K562 (cell line): ENCODE data around the gene GP1BB. TPM values are rescaled to one million over a fixed set of nuclear protein-coding genes. Genes with fewer than 3 reads are reported as not detected.

ENCODE experiments used
- MTA1 ChIP-seq: fragments of 450-650 bp; IDR thresholded peaks from 2 replicates; pipeline ENCODE4 v1.6.1; 2017; ENCODE audit warnings: borderline replicate concordance
- RB1 ChIP-seq: fragments of 450-650 bp; IDR thresholded peaks from 2 replicates; pipeline ENCODE4 v1.6.1; 2017; ENCODE audit warnings: low read depth, mild to moderate bottlenecking
- ZNF316 ChIP-seq: fragments of 450-650 bp; IDR thresholded peaks from 2 replicates; pipeline ENCODE4 v1.6.1; 2016
- polyA plus RNA-seq, 8 experiments: library from polyadenylated mRNA; depleted of rRNA in 4 of 8; stranded (reverse) in 5 of 8; unstranded in 3 of 8; fragments of >200 nt; fragmentation: Nextera tagmentation in 2 of 8; fragmentation: Illumina TruSeq in 1 of 8; extraction: Ambion mirVana in 2 of 8; extraction: Trizol in 1 of 8; gene quantifications; 2 replicates each; pipeline versions ENCODE4 v1.2.1 to v1.2.3, GENCODE V29; 2011 to 2014; ENCODE audit warnings: inconsistent platforms in 1 of 8, missing spikeins in 1 of 8
- total RNA-seq, 7 experiments: library from RNA; depleted of rRNA in 6 of 7; stranded (reverse); fragments of >200 nt in 6 of 7; fragmentation: Illumina TruSeq in 2 of 7; extraction: Trizol in 2 of 7; gene quantifications; 2 replicates each; pipeline versions ENCODE4 v1.2.1 to v1.2.3, GENCODE V29; 2011 to 2021; ENCODE audit warnings: low replicate concordance in 1 of 7
- TF ChIP-seq, protein P1 (sequence below), 2 experiments: fragments of 450-650 bp in 1 of 2; sonication (generic) in 1 of 2; formaldehyde crosslinking in 1 of 2; IDR thresholded peaks; 2 replicates each; pipeline versions ENCODE4 v1.7.1 to v1.9.0; 2016 to 2022; ENCODE audit warnings: inconsistent platforms in 1 of 2, mild to moderate bottlenecking in 1 of 2, missing genetic modification reagents in 1 of 2
- TF ChIP-seq, protein P2 (sequence below): fragments of 450-650 bp; IDR thresholded peaks from 2 replicates; pipeline ENCODE4 v1.6.1; 2016; ENCODE audit warnings: mild to moderate bottlenecking, moderate library complexity

Gene GP1BB
- total and polyA plus RNA-seq, 9 of the 15 experiments (the other 6 are each of a cell fraction or from before 2014, with no cell fraction given): 0.69 to 162 (median 2.8) TPM

GRCh38 chr22:19714312-19715187, 8.8 kb upstream of the GP1BB start, which contains the start of gene SEPTIN5 (continued):
- TF ChIP-seq, protein P1, sequence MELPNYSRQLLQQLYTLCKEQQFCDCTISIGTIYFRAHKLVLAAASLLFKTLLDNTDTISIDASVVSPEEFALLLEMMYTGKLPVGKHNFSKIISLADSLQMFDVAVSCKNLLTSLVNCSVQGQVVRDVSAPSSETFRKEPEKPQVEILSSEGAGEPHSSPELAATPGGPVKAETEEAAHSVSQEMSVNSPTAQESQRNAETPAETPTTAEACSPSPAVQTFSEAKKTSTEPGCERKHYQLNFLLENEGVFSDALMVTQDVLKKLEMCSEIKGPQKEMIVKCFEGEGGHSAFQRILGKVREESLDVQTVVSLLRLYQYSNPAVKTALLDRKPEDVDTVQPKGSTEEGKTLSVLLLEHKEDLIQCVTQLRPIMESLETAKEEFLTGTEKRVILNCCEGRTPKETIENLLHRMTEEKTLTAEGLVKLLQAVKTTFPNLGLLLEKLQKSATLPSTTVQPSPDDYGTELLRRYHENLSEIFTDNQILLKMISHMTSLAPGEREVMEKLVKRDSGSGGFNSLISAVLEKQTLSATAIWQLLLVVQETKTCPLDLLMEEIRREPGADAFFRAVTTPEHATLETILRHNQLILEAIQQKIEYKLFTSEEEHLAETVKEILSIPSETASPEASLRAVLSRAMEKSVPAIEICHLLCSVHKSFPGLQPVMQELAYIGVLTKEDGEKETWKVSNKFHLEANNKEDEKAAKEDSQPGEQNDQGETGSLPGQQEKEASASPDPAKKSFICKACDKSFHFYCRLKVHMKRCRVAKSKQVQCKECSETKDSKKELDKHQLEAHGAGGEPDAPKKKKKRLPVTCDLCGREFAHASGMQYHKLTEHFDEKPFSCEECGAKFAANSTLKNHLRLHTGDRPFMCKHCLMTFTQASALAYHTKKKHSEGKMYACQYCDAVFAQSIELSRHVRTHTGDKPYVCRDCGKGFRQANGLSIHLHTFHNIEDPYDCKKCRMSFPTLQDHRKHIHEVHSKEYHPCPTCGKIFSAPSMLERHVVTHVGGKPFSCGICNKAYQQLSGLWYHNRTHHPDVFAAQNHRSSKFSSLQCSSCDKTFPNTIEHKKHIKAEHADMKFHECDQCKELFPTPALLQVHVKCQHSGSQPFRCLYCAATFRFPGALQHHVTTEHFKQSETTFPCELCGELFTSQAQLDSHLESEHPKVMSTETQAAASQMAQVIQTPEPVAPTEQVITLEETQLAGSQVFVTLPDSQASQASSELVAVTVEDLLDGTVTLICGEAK (IDR thresholded peaks at IDR 0.05): no peak
- TF ChIP-seq, protein P1 (CRISPR knock-in tag; IDR thresholded peaks at IDR 0.05): no peak
- TF ChIP-seq MTA1 (peak; percentile 53; the same call in 1 of the 2 replicates), RB1 (peak; percentile 73; the same call in 1 of the 2 replicates), ZNF316 (peak; percentile 7; the same call in 1 of the 2 replicates)
- TF ChIP-seq, protein P2, sequence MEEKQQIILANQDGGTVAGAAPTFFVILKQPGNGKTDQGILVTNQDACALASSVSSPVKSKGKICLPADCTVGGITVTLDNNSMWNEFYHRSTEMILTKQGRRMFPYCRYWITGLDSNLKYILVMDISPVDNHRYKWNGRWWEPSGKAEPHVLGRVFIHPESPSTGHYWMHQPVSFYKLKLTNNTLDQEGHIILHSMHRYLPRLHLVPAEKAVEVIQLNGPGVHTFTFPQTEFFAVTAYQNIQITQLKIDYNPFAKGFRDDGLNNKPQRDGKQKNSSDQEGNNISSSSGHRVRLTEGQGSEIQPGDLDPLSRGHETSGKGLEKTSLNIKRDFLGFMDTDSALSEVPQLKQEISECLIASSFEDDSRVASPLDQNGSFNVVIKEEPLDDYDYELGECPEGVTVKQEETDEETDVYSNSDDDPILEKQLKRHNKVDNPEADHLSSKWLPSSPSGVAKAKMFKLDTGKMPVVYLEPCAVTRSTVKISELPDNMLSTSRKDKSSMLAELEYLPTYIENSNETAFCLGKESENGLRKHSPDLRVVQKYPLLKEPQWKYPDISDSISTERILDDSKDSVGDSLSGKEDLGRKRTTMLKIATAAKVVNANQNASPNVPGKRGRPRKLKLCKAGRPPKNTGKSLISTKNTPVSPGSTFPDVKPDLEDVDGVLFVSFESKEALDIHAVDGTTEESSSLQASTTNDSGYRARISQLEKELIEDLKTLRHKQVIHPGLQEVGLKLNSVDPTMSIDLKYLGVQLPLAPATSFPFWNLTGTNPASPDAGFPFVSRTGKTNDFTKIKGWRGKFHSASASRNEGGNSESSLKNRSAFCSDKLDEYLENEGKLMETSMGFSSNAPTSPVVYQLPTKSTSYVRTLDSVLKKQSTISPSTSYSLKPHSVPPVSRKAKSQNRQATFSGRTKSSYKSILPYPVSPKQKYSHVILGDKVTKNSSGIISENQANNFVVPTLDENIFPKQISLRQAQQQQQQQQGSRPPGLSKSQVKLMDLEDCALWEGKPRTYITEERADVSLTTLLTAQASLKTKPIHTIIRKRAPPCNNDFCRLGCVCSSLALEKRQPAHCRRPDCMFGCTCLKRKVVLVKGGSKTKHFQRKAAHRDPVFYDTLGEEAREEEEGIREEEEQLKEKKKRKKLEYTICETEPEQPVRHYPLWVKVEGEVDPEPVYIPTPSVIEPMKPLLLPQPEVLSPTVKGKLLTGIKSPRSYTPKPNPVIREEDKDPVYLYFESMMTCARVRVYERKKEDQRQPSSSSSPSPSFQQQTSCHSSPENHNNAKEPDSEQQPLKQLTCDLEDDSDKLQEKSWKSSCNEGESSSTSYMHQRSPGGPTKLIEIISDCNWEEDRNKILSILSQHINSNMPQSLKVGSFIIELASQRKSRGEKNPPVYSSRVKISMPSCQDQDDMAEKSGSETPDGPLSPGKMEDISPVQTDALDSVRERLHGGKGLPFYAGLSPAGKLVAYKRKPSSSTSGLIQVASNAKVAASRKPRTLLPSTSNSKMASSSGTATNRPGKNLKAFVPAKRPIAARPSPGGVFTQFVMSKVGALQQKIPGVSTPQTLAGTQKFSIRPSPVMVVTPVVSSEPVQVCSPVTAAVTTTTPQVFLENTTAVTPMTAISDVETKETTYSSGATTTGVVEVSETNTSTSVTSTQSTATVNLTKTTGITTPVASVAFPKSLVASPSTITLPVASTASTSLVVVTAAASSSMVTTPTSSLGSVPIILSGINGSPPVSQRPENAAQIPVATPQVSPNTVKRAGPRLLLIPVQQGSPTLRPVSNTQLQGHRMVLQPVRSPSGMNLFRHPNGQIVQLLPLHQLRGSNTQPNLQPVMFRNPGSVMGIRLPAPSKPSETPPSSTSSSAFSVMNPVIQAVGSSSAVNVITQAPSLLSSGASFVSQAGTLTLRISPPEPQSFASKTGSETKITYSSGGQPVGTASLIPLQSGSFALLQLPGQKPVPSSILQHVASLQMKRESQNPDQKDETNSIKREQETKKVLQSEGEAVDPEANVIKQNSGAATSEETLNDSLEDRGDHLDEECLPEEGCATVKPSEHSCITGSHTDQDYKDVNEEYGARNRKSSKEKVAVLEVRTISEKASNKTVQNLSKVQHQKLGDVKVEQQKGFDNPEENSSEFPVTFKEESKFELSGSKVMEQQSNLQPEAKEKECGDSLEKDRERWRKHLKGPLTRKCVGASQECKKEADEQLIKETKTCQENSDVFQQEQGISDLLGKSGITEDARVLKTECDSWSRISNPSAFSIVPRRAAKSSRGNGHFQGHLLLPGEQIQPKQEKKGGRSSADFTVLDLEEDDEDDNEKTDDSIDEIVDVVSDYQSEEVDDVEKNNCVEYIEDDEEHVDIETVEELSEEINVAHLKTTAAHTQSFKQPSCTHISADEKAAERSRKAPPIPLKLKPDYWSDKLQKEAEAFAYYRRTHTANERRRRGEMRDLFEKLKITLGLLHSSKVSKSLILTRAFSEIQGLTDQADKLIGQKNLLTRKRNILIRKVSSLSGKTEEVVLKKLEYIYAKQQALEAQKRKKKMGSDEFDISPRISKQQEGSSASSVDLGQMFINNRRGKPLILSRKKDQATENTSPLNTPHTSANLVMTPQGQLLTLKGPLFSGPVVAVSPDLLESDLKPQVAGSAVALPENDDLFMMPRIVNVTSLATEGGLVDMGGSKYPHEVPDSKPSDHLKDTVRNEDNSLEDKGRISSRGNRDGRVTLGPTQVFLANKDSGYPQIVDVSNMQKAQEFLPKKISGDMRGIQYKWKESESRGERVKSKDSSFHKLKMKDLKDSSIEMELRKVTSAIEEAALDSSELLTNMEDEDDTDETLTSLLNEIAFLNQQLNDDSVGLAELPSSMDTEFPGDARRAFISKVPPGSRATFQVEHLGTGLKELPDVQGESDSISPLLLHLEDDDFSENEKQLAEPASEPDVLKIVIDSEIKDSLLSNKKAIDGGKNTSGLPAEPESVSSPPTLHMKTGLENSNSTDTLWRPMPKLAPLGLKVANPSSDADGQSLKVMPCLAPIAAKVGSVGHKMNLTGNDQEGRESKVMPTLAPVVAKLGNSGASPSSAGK: no peak
